ENCODE measurements around the gene CRAMP1. TPM values are rescaled to one million over a fixed set of nuclear protein-coding genes. Genes with fewer than 3 reads are reported as not detected.

The CRAMP1 gene
- total RNA-seq, 1 donor from 2014 or later = 11.7 TPM

GRCh38 chr16:1596516-1596915, 15.6 kb upstream of the CRAMP1 start:
- no peak for DNase-seq (ENCODE audit: low spot score)
- no peak overlapping the region for H3K27ac ChIP-seq
- H3K9me3 ChIP-seq (ENCODE audit: low read depth) = no peaks in the 10 kb centered on the region
- H3K79me2 ChIP-seq (ENCODE audit: low read depth) = no peaks in the 10 kb centered on the region
- H3K9me3 Mint-ChIP-seq = no peaks in the 10 kb centered on the region
- no peaks in the 10 kb centered on the region for H4K20me1 ChIP-seq (ENCODE audit: low read depth)
- H3K36me3 Mint-ChIP-seq = peaks cover 32% of the 10 kb centered on the region
- no peak overlapping the region for H3K4me3 ChIP-seq
- TF ChIP-seq EZH2phosphoT487 (IDR thresholded peaks at IDR 0.05) = no peak
- TF ChIP-seq CTCF (IDR thresholded peaks at IDR 0.05) = no peak
- no peak for TF ChIP-seq EZH2 (IDR thresholded peaks at IDR 0.05)
- no peaks in the 10 kb centered on the region for H3K36me3 ChIP-seq
- no peak overlapping the region for H3K9ac ChIP-seq
- H3K27me3 Mint-ChIP-seq (ENCODE audit: insufficient read depth, low read depth) = peaks cover 7% of the 10 kb centered on the region
- H3K27me3 ChIP-seq = no peaks in the 10 kb centered on the region
- H3K4me3 Mint-ChIP-seq = no peak overlapping the region
- no peak overlapping the region for H3K4me2 ChIP-seq
- H3K4me1 ChIP-seq = no peaks in the 10 kb centered on the region
- H2AFZ ChIP-seq (replicated peaks) = no peak overlapping the region
- no peaks in the 10 kb centered on the region for H3K4me1 Mint-ChIP-seq
- no peaks in the 10 kb centered on the region for H3F3A ChIP-seq (ENCODE audit: low read depth)
- no peak overlapping the region for H3K27ac Mint-ChIP-seq

- Mint-ChIP-seq H3K36me3 (peaks cover 33% of the 10 kb centered on the region), H3K27me3 (ENCODE audit: insufficient read depth, low read depth) (peaks cover 7% of the 10 kb centered on the region), H3K9me3 (no peaks in the 10 kb centered on the region), H3K4me3 (no peak overlapping the region), H3K4me1 (no peaks in the 10 kb centered on the region), H3K27ac (no peak overlapping the region)
- Histone ChIP-seq H4K20me1 (ENCODE audit: low read depth) (no peaks in the 10 kb centered on the region), H3K4me2 (no peak overlapping the region), H2AFZ (replicated peaks) (no peak overlapping the region), H3K36me3 (no peaks in the 10 kb centered on the region), H3K27me3 (no peaks in the 10 kb centered on the region), H3F3A (ENCODE audit: low read depth) (no peaks in the 10 kb centered on the region), H3K79me2 (ENCODE audit: low read depth) (no peaks in the 10 kb centered on the region), H3K4me1 (no peaks in the 10 kb centered on the region), H3K9ac (no peak overlapping the region), H3K27ac (no peak overlapping the region), H3K4me3 (no peak overlapping the region), H3K9me3 (ENCODE audit: low read depth) (no peaks in the 10 kb centered on the region)
- no peak for DNase-seq (ENCODE audit: low spot score)
- TF ChIP-seq EZH2phosphoT487 (IDR thresholded peaks at IDR 0.05) (no peak), CTCF (IDR thresholded peaks at IDR 0.05) (no peak), EZH2 (IDR thresholded peaks at IDR 0.05) (no peak)
These were observed 15.0 kb upstream of the CRAMP1 start for GRCh38 chr16:1597154-1597553.

DNA sequence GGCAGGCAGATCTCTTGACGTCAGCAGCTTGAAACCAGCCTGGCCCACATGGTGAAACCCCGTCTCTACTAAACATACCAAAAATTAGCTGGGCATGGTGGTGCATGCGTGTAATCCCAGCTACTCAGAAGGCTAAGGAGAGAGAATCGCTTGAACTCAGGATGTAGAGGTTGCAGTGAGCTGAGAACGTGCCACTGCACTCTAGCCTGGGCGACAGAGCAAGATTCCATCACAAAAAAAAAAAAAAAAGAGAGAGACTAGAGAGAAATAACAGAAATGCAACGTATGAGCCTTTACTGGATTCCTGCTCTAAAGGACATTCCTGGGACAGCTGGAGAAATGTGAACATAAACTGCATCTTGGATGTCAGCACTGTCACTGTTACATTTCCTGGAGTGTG, 11.1 kb upstream of the CRAMP1 start:
- Mint-ChIP-seq H3K27ac (peak overlapping the region; percentile 53), H3K4me3 (no peak overlapping the region), H3K27me3 (ENCODE audit: insufficient read depth, low read depth) (peaks cover 7% of the 10 kb centered on the region), H3K9me3 (no peaks in the 10 kb centered on the region), H3K36me3 (peaks cover 36% of the 10 kb centered on the region), H3K4me1 (no peaks in the 10 kb centered on the region)
- no peaks in the 10 kb centered on the region for H4K20me1 ChIP-seq (ENCODE audit: low read depth)
- H3K79me2 ChIP-seq (ENCODE audit: low read depth) = no peaks in the 10 kb centered on the region
- no peaks in the 10 kb centered on the region for H3K36me3 ChIP-seq
- H3K4me3 ChIP-seq = no peak overlapping the region
- H3K9ac ChIP-seq = no peak overlapping the region
- H3F3A ChIP-seq (ENCODE audit: low read depth) = no peaks in the 10 kb centered on the region
- no peaks in the 10 kb centered on the region for H3K4me1 ChIP-seq
- H2AFZ ChIP-seq (replicated peaks) = no peak overlapping the region
- no peaks in the 10 kb centered on the region for H3K27me3 ChIP-seq
- no peak overlapping the region for H3K4me2 ChIP-seq
- no peak overlapping the region for H3K27ac ChIP-seq
- H3K9me3 ChIP-seq (ENCODE audit: low read depth) = no peaks in the 10 kb centered on the region
- TF ChIP-seq EZH2phosphoT487 (IDR thresholded peaks at IDR 0.05) (no peak), EZH2 (IDR thresholded peaks at IDR 0.05) (no peak), CTCF (IDR thresholded peaks at IDR 0.05) (no peak)
- no peak for DNase-seq (ENCODE audit: low spot score)

Measured in neural progenitor cell (in vitro differentiated cells).